ENCODE data around the gene PREX1.

- TF ChIP-seq POLR2A (IDR thresholded peaks at IDR 0.05) (no peak), POLR2AphosphoS5 (IDR thresholded peaks at IDR 0.05) (no peak), CTCF (IDR thresholded peaks at IDR 0.05) (no peak)
Observed at GRCh38 chr20:48786951-48787705, 40.7 kb downstream of the PREX1 start.
